NCI-H1930 (cell line): ENCODE measurements around the gene TRIM66.

Experiments
- DNase-seq, 2 experiments: peaks; one replicate each; lab custom pipeline; 2025; lab: John Stamatoyannopoulos, UW

Gene TRIM66

GRCh38 chr11:8682303-8683114, at the start of gene TRIM66, which contains the start of gene RPL27A:
TRIM66 (minus strand) TSS chr11:8682665; CDS start chr11:8672274, 10,391 bp downstream.
RPL27A (plus strand) TSS chr11:8682792; CDS start chr11:8682814, 22 bp downstream.
- peak; percentile 95 to 98 for DNase-seq

GRCh38 chr11:8731647-8732323, 49.3 kb upstream of the TRIM66 start:
- DNase-seq: no peak

- DNase-seq: no peak
Observed at GRCh38 chr11:8730697-8731020, 48.2 kb upstream of the TRIM66 start.

- DNase-seq: no peak
Observed at GRCh38 chr11:8729837-8730696, 47.6 kb upstream of the TRIM66 start.

- DNase-seq: no peak
Observed at GRCh38 chr11:8729067-8729466, 46.6 kb upstream of the TRIM66 start.

GRCh38 chr11:8728563-8728962, 46.1 kb upstream of the TRIM66 start:
- DNase-seq: no peak

- DNase-seq: no peak
Observed at GRCh38 chr11:8726395-8726794, 43.9 kb upstream of the TRIM66 start.

GRCh38 chr11:8724682-8725081, 42.2 kb upstream of the TRIM66 start:
- DNase-seq: no peak

- no peak for DNase-seq
Observed at GRCh38 chr11:8723711-8724110, 41.2 kb upstream of the TRIM66 start.

- DNase-seq: no peak
Observed at GRCh38 chr11:8722809-8723208, 40.3 kb upstream of the TRIM66 start.

- DNase-seq: no peak
Observed at GRCh38 chr11:8721609-8722500, 39.4 kb upstream of the TRIM66 start.

GRCh38 chr11:8720868-8721608, 38.6 kb upstream of the TRIM66 start:
- no peak for DNase-seq

GRCh38 chr11:8720352-8720751, 37.9 kb upstream of the TRIM66 start:
- no peak for DNase-seq

- DNase-seq: no peak
Observed at GRCh38 chr11:8719721-8720120, 37.3 kb upstream of the TRIM66 start.

- no peak for DNase-seq
Observed at GRCh38 chr11:8719211-8719649, 36.8 kb upstream of the TRIM66 start.

GRCh38 chr11:8717876-8718753, 35.6 kb upstream of the TRIM66 start:
- DNase-seq: no peak

GRCh38 chr11:8717544-8717875, 35.0 kb upstream of the TRIM66 start:
- DNase-seq: no peak

GRCh38 chr11:8715501-8715900, 33.0 kb upstream of the TRIM66 start:
- DNase-seq: no peak

GRCh38 chr11:8714622-8715225, 32.3 kb upstream of the TRIM66 start:
- DNase-seq: no peak
